ENCODE results near the gene RASSF4. TPM values are rescaled to one million over a fixed set of nuclear protein-coding genes. Genes with fewer than 3 reads are reported as not detected.

The RASSF4 gene
- polyA plus RNA-seq, 1 donor (not counting 4 experiments of a cell fraction or from before 2014, with no cell fraction given) = 0.20 TPM

DNA sequence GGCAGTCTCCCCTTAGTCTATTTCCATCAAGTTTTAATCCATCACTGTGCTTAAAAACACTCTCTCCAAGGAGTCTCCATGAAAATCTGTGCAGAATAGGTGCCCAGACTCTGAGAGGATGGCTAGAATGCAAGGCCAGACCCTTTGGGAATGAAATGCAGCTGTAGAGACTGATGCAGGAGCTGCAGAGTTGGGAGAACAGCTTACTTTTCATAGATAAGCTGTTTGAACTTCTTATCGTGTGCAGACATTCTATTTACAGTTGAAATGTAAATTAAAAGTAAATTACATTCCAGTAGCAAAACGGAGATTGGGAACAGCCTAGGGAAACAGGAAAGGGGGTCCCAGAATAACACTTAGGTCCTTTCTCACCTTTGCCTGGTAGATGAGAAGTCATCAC is 56.0 kb downstream of the RASSF4 start:
- Histone ChIP-seq H2AFZ (ENCODE audit: control insufficient read depth, low read length) (no peak overlapping the region), H3K9ac (ENCODE audit: control insufficient read depth, extremely low read depth, insufficient read depth, low read length) (no peak overlapping the region), H3K27me3 (ENCODE audit: control insufficient read depth, extremely low read depth, insufficient read depth, low read length) (no peaks in the 10 kb centered on the region), H3K4me2 (ENCODE audit: control insufficient read depth, extremely low read depth, insufficient read depth, low read depth, low read length) (no peak overlapping the region), H3K9me3 (ENCODE audit: control insufficient read depth, low read depth, low read length) (no peaks in the 10 kb centered on the region), H3K36me3 (ENCODE audit: control insufficient read depth in 2 of 2, extremely low read depth in 1 of 2, insufficient read depth in 2 of 2, low read length in 2 of 2) (no peaks in the 10 kb centered on the region), H3K4me3 (ENCODE audit: control insufficient read depth in 2 of 3, extremely low read depth in 1 of 3, insufficient read depth in 2 of 3, low read depth in 1 of 3, low read length in 3 of 3) (no peak overlapping the region), H3K79me2 (ENCODE audit: control insufficient read depth, insufficient read depth, low read length) (no peaks in the 10 kb centered on the region), H3K9me1 (ENCODE audit: control insufficient read depth, extremely low read depth, insufficient read depth, low read length) (no peaks in the 10 kb centered on the region), H4K20me1 (ENCODE audit: control insufficient read depth, extremely low read depth, insufficient read depth, low read length) (no peaks in the 10 kb centered on the region), H3K4me1 (ENCODE audit: control insufficient read depth, extremely low read depth, insufficient read depth, low read length) (no peaks in the 10 kb centered on the region), H3K27ac (ENCODE audit: control insufficient read depth, insufficient read depth, low read length) (no peak overlapping the region)
- FAIRE-seq (no peak), DNase-seq (ENCODE audit: low read depth, low spot score) (no peak)
- dilution Hi-C loops (cut with MboI; ENCODE audit: extremely low pct_ligation_motif_present, low sequenced_read_pairs) = loop anchor here (25.0 kb wide), 1 partner anchor 222 kb away; no protein-coding TSS in a partner anchor
- TF ChIP-seq EZH2 (IDR thresholded peaks at IDR 0.05; ENCODE audit: low read length) = no peak
- TF ChIP-seq, protein P1, sequence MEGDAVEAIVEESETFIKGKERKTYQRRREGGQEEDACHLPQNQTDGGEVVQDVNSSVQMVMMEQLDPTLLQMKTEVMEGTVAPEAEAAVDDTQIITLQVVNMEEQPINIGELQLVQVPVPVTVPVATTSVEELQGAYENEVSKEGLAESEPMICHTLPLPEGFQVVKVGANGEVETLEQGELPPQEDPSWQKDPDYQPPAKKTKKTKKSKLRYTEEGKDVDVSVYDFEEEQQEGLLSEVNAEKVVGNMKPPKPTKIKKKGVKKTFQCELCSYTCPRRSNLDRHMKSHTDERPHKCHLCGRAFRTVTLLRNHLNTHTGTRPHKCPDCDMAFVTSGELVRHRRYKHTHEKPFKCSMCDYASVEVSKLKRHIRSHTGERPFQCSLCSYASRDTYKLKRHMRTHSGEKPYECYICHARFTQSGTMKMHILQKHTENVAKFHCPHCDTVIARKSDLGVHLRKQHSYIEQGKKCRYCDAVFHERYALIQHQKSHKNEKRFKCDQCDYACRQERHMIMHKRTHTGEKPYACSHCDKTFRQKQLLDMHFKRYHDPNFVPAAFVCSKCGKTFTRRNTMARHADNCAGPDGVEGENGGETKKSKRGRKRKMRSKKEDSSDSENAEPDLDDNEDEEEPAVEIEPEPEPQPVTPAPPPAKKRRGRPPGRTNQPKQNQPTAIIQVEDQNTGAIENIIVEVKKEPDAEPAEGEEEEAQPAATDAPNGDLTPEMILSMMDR (optimal IDR thresholded peaks at IDR 0.05 in 1 of 3, IDR thresholded peaks at IDR 0.05 in 1 of 3, conservative IDR thresholded peaks at IDR 0.05 in 1 of 3; ENCODE audit: extremely low read depth in 1 of 3, insufficient read depth in 2 of 3, low read length in 3 of 3) = no peak

- no peak for DNase-seq (ENCODE audit: low read depth, low spot score)
- dilution Hi-C loops (cut with MboI; ENCODE audit: extremely low pct_ligation_motif_present, low sequenced_read_pairs) = loop anchor here (25.0 kb wide), 1 partner anchor 214 kb away; no protein-coding TSS in a partner anchor
- H3K27me3 ChIP-seq (ENCODE audit: control insufficient read depth, extremely low read depth, insufficient read depth, low read length) = no peaks in the 10 kb centered on the region
Measured at GRCh38 chr10:45023426-45023825, 63.8 kb downstream of the RASSF4 start.

More at GRCh38 chr10:45023426-45023825, 63.8 kb downstream of the RASSF4 start:
- no peaks in the 10 kb centered on the region for H3K9me1 ChIP-seq (ENCODE audit: control insufficient read depth, extremely low read depth, insufficient read depth, low read length)
- no peaks in the 10 kb centered on the region for H3K79me2 ChIP-seq (ENCODE audit: control insufficient read depth, insufficient read depth, low read length)
- H4K20me1 ChIP-seq (ENCODE audit: control insufficient read depth, extremely low read depth, insufficient read depth, low read length) = no peaks in the 10 kb centered on the region
- no peaks in the 10 kb centered on the region for H3K4me1 ChIP-seq (ENCODE audit: control insufficient read depth, extremely low read depth, insufficient read depth, low read length)
- H3K9ac ChIP-seq (ENCODE audit: control insufficient read depth, extremely low read depth, insufficient read depth, low read length) = no peak overlapping the region
- no peak overlapping the region for H3K4me3 ChIP-seq (ENCODE audit: control insufficient read depth in 2 of 3, extremely low read depth in 1 of 3, insufficient read depth in 2 of 3, low read depth in 1 of 3, low read length in 3 of 3)
- no peaks in the 10 kb centered on the region for H3K36me3 ChIP-seq (ENCODE audit: control insufficient read depth in 2 of 2, extremely low read depth in 1 of 2, insufficient read depth in 2 of 2, low read length in 2 of 2)
- TF ChIP-seq EZH2 (IDR thresholded peaks at IDR 0.05; ENCODE audit: low read length) = no peak
- TF ChIP-seq, protein P1 (optimal IDR thresholded peaks at IDR 0.05 in 1 of 3, IDR thresholded peaks at IDR 0.05 in 1 of 3, conservative IDR thresholded peaks at IDR 0.05 in 1 of 3; ENCODE audit: extremely low read depth in 1 of 3, insufficient read depth in 2 of 3, low read length in 3 of 3) = no peak
- H2AFZ ChIP-seq (ENCODE audit: control insufficient read depth, low read length) = no peak overlapping the region
- H3K4me2 ChIP-seq (ENCODE audit: control insufficient read depth, extremely low read depth, insufficient read depth, low read depth, low read length) = no peak overlapping the region
- no peaks in the 10 kb centered on the region for H3K9me3 ChIP-seq (ENCODE audit: control insufficient read depth, low read depth, low read length)
- FAIRE-seq = no peak
- no peak overlapping the region for H3K27ac ChIP-seq (ENCODE audit: control insufficient read depth, insufficient read depth, low read length)
